HEK293 (cell line): ENCODE data around the gene LSM10.

ENCODE experiments used
- ZBTB8A ChIP-seq: fragments of 450-650 bp; formaldehyde crosslinking; IDR thresholded peaks from 2 replicates; pipeline ENCODE4 v1.5.1; 2016; ENCODE audit warnings: missing biosample characterization, missing genetic modification characterization
- ZNF121 ChIP-seq: fragments of 450-650 bp; formaldehyde crosslinking; IDR thresholded peaks from 2 replicates; pipeline ENCODE4 v1.5.1; 2016; ENCODE audit warnings: missing biosample characterization, missing genetic modification characterization
- TF ChIP-seq, protein P1 (sequence below): sonication (generic); formaldehyde crosslinking; IDR thresholded peaks from 2 replicates; pipeline ENCODE4 v1.8.1; 2022; ENCODE audit warnings: mild to moderate bottlenecking, moderate library complexity, missing genetic modification reagents
- TF ChIP-seq, protein P2 (sequence below): fragments of 450-650 bp; formaldehyde crosslinking; IDR thresholded peaks from 2 replicates; pipeline ENCODE4 v1.5.1; 2016; ENCODE audit warnings: missing biosample characterization, missing genetic modification characterization

- TF ChIP-seq, protein P1, sequence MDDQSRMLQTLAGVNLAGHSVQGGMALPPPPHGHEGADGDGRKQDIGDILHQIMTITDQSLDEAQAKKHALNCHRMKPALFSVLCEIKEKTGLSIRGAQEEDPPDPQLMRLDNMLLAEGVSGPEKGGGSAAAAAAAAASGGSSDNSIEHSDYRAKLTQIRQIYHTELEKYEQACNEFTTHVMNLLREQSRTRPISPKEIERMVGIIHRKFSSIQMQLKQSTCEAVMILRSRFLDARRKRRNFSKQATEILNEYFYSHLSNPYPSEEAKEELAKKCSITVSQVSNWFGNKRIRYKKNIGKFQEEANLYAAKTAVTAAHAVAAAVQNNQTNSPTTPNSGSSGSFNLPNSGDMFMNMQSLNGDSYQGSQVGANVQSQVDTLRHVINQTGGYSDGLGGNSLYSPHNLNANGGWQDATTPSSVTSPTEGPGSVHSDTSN (CRISPR knock-in tag) = no peak
- TF ChIP-seq ZNF121 (tag by site-specific recombination) (no peak), ZBTB8A (no peak)
- TF ChIP-seq, protein P2, sequence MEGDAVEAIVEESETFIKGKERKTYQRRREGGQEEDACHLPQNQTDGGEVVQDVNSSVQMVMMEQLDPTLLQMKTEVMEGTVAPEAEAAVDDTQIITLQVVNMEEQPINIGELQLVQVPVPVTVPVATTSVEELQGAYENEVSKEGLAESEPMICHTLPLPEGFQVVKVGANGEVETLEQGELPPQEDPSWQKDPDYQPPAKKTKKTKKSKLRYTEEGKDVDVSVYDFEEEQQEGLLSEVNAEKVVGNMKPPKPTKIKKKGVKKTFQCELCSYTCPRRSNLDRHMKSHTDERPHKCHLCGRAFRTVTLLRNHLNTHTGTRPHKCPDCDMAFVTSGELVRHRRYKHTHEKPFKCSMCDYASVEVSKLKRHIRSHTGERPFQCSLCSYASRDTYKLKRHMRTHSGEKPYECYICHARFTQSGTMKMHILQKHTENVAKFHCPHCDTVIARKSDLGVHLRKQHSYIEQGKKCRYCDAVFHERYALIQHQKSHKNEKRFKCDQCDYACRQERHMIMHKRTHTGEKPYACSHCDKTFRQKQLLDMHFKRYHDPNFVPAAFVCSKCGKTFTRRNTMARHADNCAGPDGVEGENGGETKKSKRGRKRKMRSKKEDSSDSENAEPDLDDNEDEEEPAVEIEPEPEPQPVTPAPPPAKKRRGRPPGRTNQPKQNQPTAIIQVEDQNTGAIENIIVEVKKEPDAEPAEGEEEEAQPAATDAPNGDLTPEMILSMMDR = no peak
Observed at GRCh38 chr1:36377791-36378492, 19.8 kb downstream of the LSM10 start.
